Heart left ventricle (tissue), 13 donors: Measurements from ENCODE around the gene CELA1.

ENCODE experiments used
- POLR2A ChIP-seq, 2 donors: fragments of 450-650 bp; IDR thresholded peaks; one replicate each; pipeline ENCODE4 v1.6.1; 2017; ENCODE audit warnings: antibody characterized with exemption in 2 of 2, mild to moderate bottlenecking in 2 of 2, moderate library complexity in 2 of 2
- TF ChIP-seq, protein P1 (sequence below), 12 donors: fragments of 200-600 bp; sonication (generic) in 4 of 12; IDR thresholded peaks; one replicate each; pipeline versions ENCODE4 v1.5.0 to v1.8.0; 2018 to 2022; ENCODE audit warnings: antibody characterized with exemption in 12 of 12, mild to moderate bottlenecking in 5 of 12
- donor health status: ischemic (EF 13 %, LVEDD 7.1; RV severe dilation, severe dysfunction).
- donor health status: DM: no; HTN: yes; CAD: no.
- donor health status: DM: no; HTN: no; CAD: no.
- donor health status: ischemic (EF 25% LVEDD 6.9; RV normal size, moderate dysfunction).
- donor health status: ischemic (EF 25% LVEDD 5.7; RV mildly dilated, moderate dysfunction).
- donor health status: ischemic (EF 35%, LVEDD 5.7; RV mildly dilated, moderate dysfunction).
- donor health status: nonischemic (EF 11% LVEDD 7.7; RV severe dilation, severe dysfunction).
- donor health status: DM: yes; HTN: yes; CAD: no.
- donor health status: PGD.
- donor health status: ischemic (EF 29% LVEDD 5.4; RV normal size, mild dysfunction).
- donor health status: nonischemic (EF 23%, LVEDD 6.1; RV moderate dilation, normal function).

DNA sequence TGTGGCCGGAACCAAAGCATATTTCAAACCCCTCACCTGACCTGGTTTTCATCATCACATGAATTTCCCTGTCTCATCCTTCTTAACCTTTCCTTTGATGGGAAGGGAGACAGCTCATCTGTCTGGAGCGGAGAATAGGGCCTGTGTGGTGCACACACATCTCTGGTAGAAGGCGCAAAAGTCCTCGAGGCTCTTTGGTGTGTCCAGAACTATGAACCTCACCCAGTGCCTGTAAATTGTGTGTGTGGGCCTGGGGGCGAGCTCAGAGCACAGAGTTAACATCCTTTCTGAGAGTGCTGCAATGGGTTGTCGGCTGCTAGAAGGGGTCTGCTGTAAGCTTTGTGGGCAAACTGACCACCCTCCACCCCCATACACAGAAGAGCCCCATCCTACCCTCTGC lies 44.0 kb upstream of the CELA1 start:
- TF ChIP-seq, protein P1, sequence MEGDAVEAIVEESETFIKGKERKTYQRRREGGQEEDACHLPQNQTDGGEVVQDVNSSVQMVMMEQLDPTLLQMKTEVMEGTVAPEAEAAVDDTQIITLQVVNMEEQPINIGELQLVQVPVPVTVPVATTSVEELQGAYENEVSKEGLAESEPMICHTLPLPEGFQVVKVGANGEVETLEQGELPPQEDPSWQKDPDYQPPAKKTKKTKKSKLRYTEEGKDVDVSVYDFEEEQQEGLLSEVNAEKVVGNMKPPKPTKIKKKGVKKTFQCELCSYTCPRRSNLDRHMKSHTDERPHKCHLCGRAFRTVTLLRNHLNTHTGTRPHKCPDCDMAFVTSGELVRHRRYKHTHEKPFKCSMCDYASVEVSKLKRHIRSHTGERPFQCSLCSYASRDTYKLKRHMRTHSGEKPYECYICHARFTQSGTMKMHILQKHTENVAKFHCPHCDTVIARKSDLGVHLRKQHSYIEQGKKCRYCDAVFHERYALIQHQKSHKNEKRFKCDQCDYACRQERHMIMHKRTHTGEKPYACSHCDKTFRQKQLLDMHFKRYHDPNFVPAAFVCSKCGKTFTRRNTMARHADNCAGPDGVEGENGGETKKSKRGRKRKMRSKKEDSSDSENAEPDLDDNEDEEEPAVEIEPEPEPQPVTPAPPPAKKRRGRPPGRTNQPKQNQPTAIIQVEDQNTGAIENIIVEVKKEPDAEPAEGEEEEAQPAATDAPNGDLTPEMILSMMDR (IDR thresholded peaks at IDR 0.05) = no peak
- TF ChIP-seq POLR2A (IDR thresholded peaks at IDR 0.05) = no peak
